Activated T-helper 1 cell treated with anti-CD3 and anti-CD28 coated beads, Interleukin-2, amount 50 U/mL, for 16 hours (primary cell): Measurements from ENCODE around the gene TNS1.
"Not testable (repeated sequence)": the region's sequence is repeated elsewhere in the genome, so short reads cannot be mapped to it uniquely, and the experiment has no call there.

Experiments used
- DNase-seq, 2 donors: peaks; one replicate each; pipeline ENCODE4 v3.0.0-alpha.2; 2020; ENCODE audit warnings: low read depth in 1 of 2, low spot score in 1 of 2

The TNS1 gene

GRCh38 chr2:217817466-217818292 lies 185.1 kb downstream of the TNS1 start:
- no peak for DNase-seq

GRCh38 chr2:217816396-217816869 lies 186.4 kb downstream of the TNS1 start:
- no peak for DNase-seq

- no peak for DNase-seq
These were observed 189.0 kb downstream of the TNS1 start for GRCh38 chr2:217813828-217814227.

- DNase-seq: no peak
These were observed 190.6 kb downstream of the TNS1 start for GRCh38 chr2:217812170-217812569.

- no peak for DNase-seq
These were observed 192.5 kb downstream of the TNS1 start for GRCh38 chr2:217810260-217810659.

GRCh38 chr2:217809736-217810135 lies 193.1 kb downstream of the TNS1 start:
- DNase-seq: no peak

GRCh38 chr2:217808967-217809366 lies 193.8 kb downstream of the TNS1 start:
- DNase-seq: not testable (repeated sequence)

GRCh38 chr2:217808326-217808725 lies 194.5 kb downstream of the TNS1 start:
- no peak for DNase-seq

- no peak for DNase-seq
These were observed 195.0 kb downstream of the TNS1 start for GRCh38 chr2:217807753-217808152.

- DNase-seq: no peak
These were observed 195.8 kb downstream of the TNS1 start for GRCh38 chr2:217807025-217807424.

GRCh38 chr2:217806482-217806765 lies 196.4 kb downstream of the TNS1 start:
- DNase-seq: no peak

- DNase-seq: no peak
These were observed 196.9 kb downstream of the TNS1 start for GRCh38 chr2:217805668-217806481.

GRCh38 chr2:217804791-217805667 lies 197.8 kb downstream of the TNS1 start:
- DNase-seq: no peak

GRCh38 chr2:217804338-217804737 lies 198.5 kb downstream of the TNS1 start:
- DNase-seq: no peak

GRCh38 chr2:217803653-217803960 lies 199.2 kb downstream of the TNS1 start:
- no peak for DNase-seq

GRCh38 chr2:217802876-217803652 lies 199.7 kb downstream of the TNS1 start:
- DNase-seq: no peak

GRCh38 chr2:217802266-217802665 lies 200.5 kb downstream of the TNS1 start:
- DNase-seq: no peak

- DNase-seq: no peak
These were observed 201.1 kb downstream of the TNS1 start for GRCh38 chr2:217801711-217802110.

- DNase-seq: no peak
These were observed 201.7 kb downstream of the TNS1 start for GRCh38 chr2:217801115-217801531.

- no peak for DNase-seq
These were observed 202.2 kb downstream of the TNS1 start for GRCh38 chr2:217800433-217801114.
